Stimulated activated CD8-positive, alpha-beta memory T cell treated with anti-CD3 and anti-CD28 coated beads, Interleukin-12 subunit alpha, Interleukin-12 subunit beta, amount 100 ng/mL, for 1 hour (primary cell): ENCODE measurements around the gene ARL13A.
"Not testable (repeated sequence)": the region's sequence is repeated elsewhere in the genome, so short reads cannot be mapped to it uniquely, and the experiment has no call there.

Experiments
- DNase-seq: peaks from one replicate; pipeline ENCODE4 v3.0.0-alpha.2; 2020; ENCODE audit warnings: low read depth

The ARL13A gene

GRCh38 chrX:100990139-100990538 lies 20.6 kb downstream of the ARL13A start:
- DNase-seq, result no peak

GRCh38 chrX:100994352-100995281 lies 25.1 kb downstream of the ARL13A start:
- DNase-seq, result no peak

DNA sequence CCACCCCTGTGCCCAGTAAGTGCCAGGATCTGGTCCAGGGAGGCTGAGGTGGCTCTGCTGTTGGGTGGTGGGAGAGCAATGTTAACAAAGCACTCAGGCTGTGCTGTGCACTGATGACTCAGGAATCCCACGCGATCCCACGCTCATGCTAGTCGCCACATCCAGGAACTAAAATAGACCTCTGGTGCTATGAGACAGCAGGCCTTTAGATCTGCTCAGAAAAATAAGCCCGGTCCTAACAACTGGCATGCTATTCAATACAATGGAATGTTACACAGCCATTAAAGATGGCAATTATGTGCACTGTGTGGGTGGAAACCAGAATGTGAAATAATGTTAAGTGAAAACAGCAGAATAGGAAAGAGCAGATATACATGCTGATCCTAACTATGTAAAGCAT lies 26.0 kb downstream of the ARL13A start:
- no peak for DNase-seq

DNA sequence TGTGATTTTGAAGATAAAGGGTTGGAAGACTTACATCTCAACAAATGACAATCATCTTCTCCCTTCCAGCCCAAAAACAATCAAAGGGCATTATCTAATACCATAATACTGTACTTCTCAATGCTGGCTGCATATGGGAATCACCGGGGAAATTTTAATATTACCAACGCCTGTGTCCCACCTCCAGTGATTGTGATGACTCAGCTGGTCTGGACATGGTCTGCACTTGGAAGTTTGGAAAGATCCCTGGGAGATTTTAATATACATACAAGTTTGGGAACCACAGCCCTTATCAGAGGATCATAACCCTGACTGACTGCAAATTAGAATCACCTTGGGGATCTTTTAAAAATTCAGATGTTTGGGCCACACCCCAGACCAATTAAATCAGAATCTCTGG lies 29.9 kb downstream of the ARL13A start:
- no peak for DNase-seq

DNA sequence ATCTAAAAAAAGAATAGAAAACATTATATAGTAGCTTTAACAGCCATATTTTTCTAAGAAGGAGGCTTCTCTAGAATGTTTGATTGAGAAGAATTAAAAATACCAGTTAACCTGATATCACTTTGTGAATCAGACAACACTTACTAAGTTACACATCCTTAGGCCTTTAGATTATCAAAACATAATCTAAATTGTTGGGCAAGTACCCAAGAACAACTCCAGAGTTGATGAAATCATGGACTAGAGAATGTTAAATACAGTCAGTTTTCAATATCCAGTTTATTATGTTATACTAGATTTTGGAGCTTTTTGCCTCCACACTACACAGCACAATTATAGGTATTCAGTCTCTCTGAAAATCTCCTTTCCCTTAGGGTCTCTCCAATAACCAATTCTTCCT lies 39.6 kb downstream of the ARL13A start:
- DNase-seq, result no peak

DNA sequence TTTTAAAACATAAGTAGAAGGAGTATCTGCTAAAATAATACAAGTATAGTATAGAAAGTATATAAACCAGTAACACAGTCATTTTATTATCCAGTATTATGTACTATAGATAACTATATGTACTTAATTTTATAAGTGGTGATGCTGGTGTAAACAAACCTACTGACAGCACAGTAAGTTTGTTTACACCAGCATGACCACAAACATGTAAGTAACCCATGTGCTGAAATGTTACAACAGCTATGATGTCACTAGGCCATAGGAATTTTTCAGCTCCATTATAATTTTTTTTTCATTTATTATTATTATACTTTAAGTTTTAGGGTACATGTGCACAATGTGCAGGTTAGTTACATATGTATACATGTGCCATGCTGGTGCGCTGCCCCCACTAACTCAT lies 42.5 kb downstream of the ARL13A start:
- not testable (repeated sequence) for DNase-seq

GRCh38 chrX:101022020-101022419 lies 52.5 kb downstream of the ARL13A start:
- no peak for DNase-seq

GRCh38 chrX:101025126-101025525 lies 55.6 kb downstream of the ARL13A start:
- DNase-seq, result no peak

GRCh38 chrX:101028562-101028961 lies 59.1 kb downstream of the ARL13A start:
- DNase-seq, result no peak

- no peak for DNase-seq
Measured at GRCh38 chrX:101029665-101030064, 60.2 kb downstream of the ARL13A start.

DNA sequence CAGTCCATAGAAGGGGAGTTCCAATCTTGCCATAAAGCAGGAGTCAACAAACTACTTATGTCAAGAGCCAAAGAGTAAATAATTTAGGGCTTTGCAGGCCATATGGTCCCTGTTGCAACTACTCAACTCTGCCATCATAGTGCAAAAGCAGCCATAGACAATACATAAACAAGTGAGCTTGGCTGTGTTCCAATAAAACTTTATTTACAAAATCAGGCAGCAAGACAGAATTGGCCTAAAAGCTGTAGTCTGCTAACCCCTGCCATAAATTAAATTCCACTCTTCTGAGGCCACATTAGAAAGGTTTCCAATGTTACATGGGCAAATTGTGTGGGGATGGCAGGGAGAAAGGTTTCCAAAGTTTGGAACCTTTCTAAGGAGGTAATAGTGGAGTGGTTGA lies 67.7 kb downstream of the ARL13A start:
- DNase-seq, result no peak

GRCh38 chrX:101040197-101040596 lies 70.7 kb downstream of the ARL13A start:
- no peak for DNase-seq
